OCI-LY1 (cell line): ENCODE data around the gene SLC25A1.

Experiments
- H2AFZ ChIP-seq: fragments of 200-600 bp; sonication (generic), shearing (Covaris generic); 2 replicates; pipeline ENCODE4 v1.6.0; 2014; ENCODE audit warnings: antibody characterized with exemption, mild to moderate bottlenecking, low read length
- H3F3A ChIP-seq: fragments of 200-600 bp; sonication (generic), shearing (Covaris generic); 2 replicates; pipeline ENCODE4 v1.6.0; 2014; ENCODE audit warnings: mild to moderate bottlenecking, antibody characterized with exemption, low read length, moderate library complexity; ENCODE audit not compliant: insufficient read depth
- H3K27ac ChIP-seq: fragments of 200-600 bp; sonication (generic); 2 replicates; pipeline ENCODE4 v1.5.1; 2014; ENCODE audit warnings: low read length, mixed run types, mild to moderate bottlenecking, low read depth; ENCODE audit not compliant: poor library complexity, severe bottlenecking
- H3K27me3 ChIP-seq: fragments of 200-600 bp; sonication (generic); 2 replicates; pipeline ENCODE4 v1.6.0; 2014; ENCODE audit warnings: antibody characterized with exemption, mild to moderate bottlenecking, low read length, moderate library complexity; ENCODE audit not compliant: insufficient read depth
- H3K36me3 ChIP-seq: fragments of 200-600 bp; sonication (generic); 2 replicates; pipeline ENCODE4 v1.6.1; 2014; ENCODE audit warnings: mild to moderate bottlenecking, antibody characterized with exemption, low read length, moderate library complexity, mixed read lengths; ENCODE audit not compliant: insufficient read depth
- H3K4me1 ChIP-seq: fragments of 200-600 bp; sonication (generic); 2 replicates; pipeline ENCODE4 v1.5.1; 2014; ENCODE audit warnings: mild to moderate bottlenecking, low read length, moderate library complexity; ENCODE audit not compliant: insufficient read depth, severe bottlenecking
- H3K4me2 ChIP-seq: fragments of 200-600 bp; sonication (generic), shearing (Covaris generic); 2 replicates; pipeline ENCODE4 v1.6.1; 2014; ENCODE audit warnings: low read length
- H3K4me3 ChIP-seq: fragments of 200-600 bp; sonication (generic); 2 replicates; pipeline ENCODE4 v1.5.1; 2014; ENCODE audit warnings: low read length, low read depth, mild to moderate bottlenecking, mixed read lengths; ENCODE audit not compliant: poor library complexity, severe bottlenecking
- H3K79me2 ChIP-seq: fragments of 200-600 bp; shearing (Covaris generic); 2 replicates; pipeline ENCODE4 v1.6.1; 2016; ENCODE audit warnings: mixed run types, low read length, mixed read lengths; ENCODE audit not compliant: insufficient read depth
- H3K9ac ChIP-seq: fragments of 200-600 bp; sonication (generic), shearing (Covaris generic); 2 replicates; pipeline ENCODE4 v1.6.1; 2014; ENCODE audit warnings: mild to moderate bottlenecking, low read length, mixed read lengths
- H3K9me2 ChIP-seq: fragments of 200-600 bp; sonication (generic), shearing (Covaris generic); 2 replicates; pipeline ENCODE4 v1.6.1; 2014; ENCODE audit warnings: low read depth, mild to moderate bottlenecking, low read length, mixed read lengths
- H3K9me3 ChIP-seq: fragments of 200-600 bp; shearing (Covaris generic); 2 replicates; pipeline ENCODE4 v1.6.1; 2014; ENCODE audit warnings: low read length, mixed read lengths
- H4K20me1 ChIP-seq: fragments of 200-600 bp; sonication (generic), shearing (Covaris generic); 2 replicates; pipeline ENCODE4 v1.6.0; 2016; ENCODE audit warnings: mild to moderate bottlenecking, low read length; ENCODE audit not compliant: insufficient read depth
- CTCF ChIP-seq: fragments of 200-600 bp; sonication (generic), shearing (Covaris generic); IDR thresholded peaks from 2 replicates; pipeline ENCODE4 v1.5.1; 2017; ENCODE audit warnings: mild to moderate bottlenecking, antibody characterized with exemption, low read length, moderate library complexity, mixed read lengths
- EZH2 ChIP-seq: fragments of 200-600 bp; sonication (generic), shearing (Covaris generic); IDR thresholded peaks from 2 replicates; pipeline ENCODE4 v1.8.0; 2017; ENCODE audit warnings: borderline replicate concordance, mixed run types, mild to moderate bottlenecking, antibody characterized with exemption, low read length, moderate library complexity, mixed read lengths

Gene SLC25A1

GRCh38 chr22:19178065-19178656, 375 bp downstream of the SLC25A1 start:
- Histone ChIP-seq H3K4me2 (peak overlapping the region; percentile 94), H3F3A (no peaks in the 10 kb centered on the region), H3K27me3 (no peaks in the 10 kb centered on the region; the same call in 1 of the 2 replicates), H4K20me1 (no peaks in the 10 kb centered on the region), H3K79me2 (no peaks in the 10 kb centered on the region), H3K9me3 (no peaks in the 10 kb centered on the region), H3K36me3 (peaks cover 7% of the 10 kb centered on the region; the same call in 1 of the 2 replicates), H3K4me1 (peaks cover 54% of the 10 kb centered on the region), H2AFZ (no peak overlapping the region), H3K9ac (peak overlapping the region; percentile 88), H3K9me2 (no peaks in the 10 kb centered on the region), H3K27ac (peak overlapping the region; percentile 58), H3K4me3 (peak overlapping the region; percentile 82)
- TF ChIP-seq EZH2: no peak
- no peak for TF ChIP-seq CTCF

GRCh38 chr22:19177164-19178064, 1.1 kb downstream of the SLC25A1 start:
- Histone ChIP-seq H4K20me1 (no peaks in the 10 kb centered on the region), H3K9ac (peak overlapping the region; percentile 88), H3K4me3 (peak overlapping the region; percentile 82), H3K9me3 (no peaks in the 10 kb centered on the region), H3K4me1 (peaks cover 61% of the 10 kb centered on the region), H3K27ac (peak overlapping the region; percentile 58), H3K36me3 (peaks cover 7% of the 10 kb centered on the region; the same call in 1 of the 2 replicates), H3F3A (no peaks in the 10 kb centered on the region), H3K4me2 (peak overlapping the region; percentile 94), H2AFZ (no peak overlapping the region), H3K9me2 (no peaks in the 10 kb centered on the region), H3K79me2 (peaks cover 5% of the 10 kb centered on the region), H3K27me3 (no peaks in the 10 kb centered on the region)
- TF ChIP-seq CTCF: no peak
- no peak for TF ChIP-seq EZH2

GRCh38 chr22:19176732-19177131, 1.8 kb downstream of the SLC25A1 start:
- H3K4me2 ChIP-seq: peak overlapping the region; percentile 94
- H3K27me3 ChIP-seq: no peaks in the 10 kb centered on the region
- peaks cover 64% of the 10 kb centered on the region for H3K4me1 ChIP-seq
- H2AFZ ChIP-seq: no peak overlapping the region
- peak overlapping the region; percentile 88 for H3K9ac ChIP-seq
- peak overlapping the region; percentile 58 for H3K27ac ChIP-seq
- no peaks in the 10 kb centered on the region for H3K9me3 ChIP-seq
- H3K4me3 ChIP-seq: peak overlapping the region; percentile 82
- no peaks in the 10 kb centered on the region for H3K9me2 ChIP-seq
- H3K36me3 ChIP-seq: peaks cover 7% of the 10 kb centered on the region; the same call in 1 of the 2 replicates
- H4K20me1 ChIP-seq: no peaks in the 10 kb centered on the region
- peaks cover 12% of the 10 kb centered on the region for H3K79me2 ChIP-seq
- TF ChIP-seq CTCF (no peak), EZH2 (no peak)
- no peaks in the 10 kb centered on the region for H3F3A ChIP-seq
